Measurements from ENCODE around the gene GPR39.

DNA sequence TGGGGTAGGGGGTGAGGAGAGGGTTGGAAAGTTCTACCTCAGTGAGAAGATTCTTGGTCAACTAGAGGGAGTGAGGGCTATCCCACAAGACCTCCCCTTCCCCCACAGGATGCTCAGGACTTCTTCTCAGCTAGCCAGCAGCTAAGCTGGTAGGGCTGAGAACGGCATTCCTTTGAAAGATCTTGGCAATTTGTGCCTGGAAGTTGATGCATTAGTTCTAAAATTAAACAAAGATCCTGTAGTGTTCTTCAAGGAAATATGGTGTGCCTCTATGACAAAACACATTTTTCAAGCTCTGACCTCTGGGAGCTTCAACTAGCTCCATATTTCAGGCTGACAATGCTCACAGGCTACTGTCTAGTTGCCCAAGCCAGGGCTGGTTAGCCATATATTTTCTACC is 251.1 kb downstream of the GPR39 start:
- TF ChIP-seq, protein P1, sequence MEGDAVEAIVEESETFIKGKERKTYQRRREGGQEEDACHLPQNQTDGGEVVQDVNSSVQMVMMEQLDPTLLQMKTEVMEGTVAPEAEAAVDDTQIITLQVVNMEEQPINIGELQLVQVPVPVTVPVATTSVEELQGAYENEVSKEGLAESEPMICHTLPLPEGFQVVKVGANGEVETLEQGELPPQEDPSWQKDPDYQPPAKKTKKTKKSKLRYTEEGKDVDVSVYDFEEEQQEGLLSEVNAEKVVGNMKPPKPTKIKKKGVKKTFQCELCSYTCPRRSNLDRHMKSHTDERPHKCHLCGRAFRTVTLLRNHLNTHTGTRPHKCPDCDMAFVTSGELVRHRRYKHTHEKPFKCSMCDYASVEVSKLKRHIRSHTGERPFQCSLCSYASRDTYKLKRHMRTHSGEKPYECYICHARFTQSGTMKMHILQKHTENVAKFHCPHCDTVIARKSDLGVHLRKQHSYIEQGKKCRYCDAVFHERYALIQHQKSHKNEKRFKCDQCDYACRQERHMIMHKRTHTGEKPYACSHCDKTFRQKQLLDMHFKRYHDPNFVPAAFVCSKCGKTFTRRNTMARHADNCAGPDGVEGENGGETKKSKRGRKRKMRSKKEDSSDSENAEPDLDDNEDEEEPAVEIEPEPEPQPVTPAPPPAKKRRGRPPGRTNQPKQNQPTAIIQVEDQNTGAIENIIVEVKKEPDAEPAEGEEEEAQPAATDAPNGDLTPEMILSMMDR (IDR thresholded peaks at IDR 0.05) = no peak
- no peak for TF ChIP-seq POLR2A (IDR thresholded peaks at IDR 0.05)

All from vagina (tissue), 2 donors.